HG03064 (cell line): Measurements from ENCODE around the gene IMP4.
A peak's percentile ranks its signal among the peaks of the same experiment; 100 is the strongest.

Experiments used
- ATAC-seq: cut with Tn5 transposase; IDR thresholded peaks from one replicate; pipeline ENCODE4 v1.9.1; 2021; ENCODE audit warnings: low read depth; ENCODE audit not compliant: unreplicated experiment

The IMP4 gene

DNA sequence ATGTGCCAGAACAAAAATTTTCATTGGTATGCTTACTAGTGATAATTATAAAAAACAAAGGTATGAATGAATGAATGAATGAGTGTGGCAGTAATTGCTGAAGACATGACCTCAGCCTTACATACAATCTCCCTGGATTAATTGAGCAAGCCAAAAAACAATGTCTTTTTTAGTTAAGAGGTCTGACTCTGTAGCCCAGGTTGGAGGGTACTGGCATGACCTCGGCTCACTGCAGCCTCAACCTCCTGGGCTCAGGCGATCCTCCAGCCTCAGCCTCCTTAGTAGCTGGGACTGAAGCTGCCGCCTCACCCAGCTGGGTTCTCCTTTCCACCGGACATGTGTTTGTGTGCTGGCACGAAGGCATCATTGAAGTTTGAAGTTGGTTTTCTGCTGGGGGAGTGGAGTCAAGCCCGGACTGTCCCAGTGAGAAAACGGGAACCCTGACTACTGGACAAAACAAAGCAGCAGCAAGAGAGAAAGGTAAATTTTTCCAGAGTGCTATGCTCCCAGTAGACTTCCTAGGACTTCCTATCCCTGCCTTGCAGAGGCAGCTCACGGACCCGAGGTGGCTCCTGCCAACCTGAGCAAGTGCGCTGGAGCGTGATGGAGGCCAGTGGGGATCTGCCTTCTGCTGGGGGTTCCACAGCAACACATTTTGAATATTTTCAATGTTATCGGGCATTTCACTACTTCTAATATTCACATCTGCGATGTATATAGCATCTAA lies 6.4 kb upstream of the IMP4 start:
- ATAC-seq: no peak

- ATAC-seq: no peak
These were observed 5.6 kb upstream of the IMP4 start for GRCh38 chr2:130336877-130337734.

DNA sequence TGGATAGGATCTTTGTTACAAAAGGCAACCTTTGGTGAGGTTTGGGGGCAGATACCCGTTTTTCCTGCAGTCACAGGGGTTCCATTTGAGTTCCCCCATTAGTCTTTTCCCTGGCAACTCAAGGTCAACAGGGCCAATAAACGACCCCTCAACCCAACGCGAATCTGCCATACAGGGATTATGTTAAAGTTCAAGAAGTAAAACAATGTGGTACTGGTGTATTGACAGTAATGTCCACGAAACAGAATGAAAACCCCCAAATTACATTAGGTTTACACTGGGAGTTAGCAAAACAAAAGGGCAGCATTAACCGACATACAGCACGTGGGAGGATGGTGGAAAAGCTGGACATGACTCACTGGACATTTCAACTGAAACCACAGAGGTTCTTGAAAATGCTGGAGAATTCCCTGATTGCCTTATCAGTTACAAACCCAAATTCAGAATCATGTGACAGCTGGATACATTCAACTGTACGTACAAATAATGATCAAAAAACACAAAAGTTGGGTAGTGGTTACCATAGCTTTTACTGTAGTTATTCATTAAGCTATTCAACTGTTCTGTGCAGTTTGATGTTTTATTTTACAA lies 4.9 kb upstream of the IMP4 start:
- ATAC-seq: no peak

GRCh38 chr2:130338793-130339345 lies 3.8 kb upstream of the IMP4 start:
- ATAC-seq: no peak

DNA sequence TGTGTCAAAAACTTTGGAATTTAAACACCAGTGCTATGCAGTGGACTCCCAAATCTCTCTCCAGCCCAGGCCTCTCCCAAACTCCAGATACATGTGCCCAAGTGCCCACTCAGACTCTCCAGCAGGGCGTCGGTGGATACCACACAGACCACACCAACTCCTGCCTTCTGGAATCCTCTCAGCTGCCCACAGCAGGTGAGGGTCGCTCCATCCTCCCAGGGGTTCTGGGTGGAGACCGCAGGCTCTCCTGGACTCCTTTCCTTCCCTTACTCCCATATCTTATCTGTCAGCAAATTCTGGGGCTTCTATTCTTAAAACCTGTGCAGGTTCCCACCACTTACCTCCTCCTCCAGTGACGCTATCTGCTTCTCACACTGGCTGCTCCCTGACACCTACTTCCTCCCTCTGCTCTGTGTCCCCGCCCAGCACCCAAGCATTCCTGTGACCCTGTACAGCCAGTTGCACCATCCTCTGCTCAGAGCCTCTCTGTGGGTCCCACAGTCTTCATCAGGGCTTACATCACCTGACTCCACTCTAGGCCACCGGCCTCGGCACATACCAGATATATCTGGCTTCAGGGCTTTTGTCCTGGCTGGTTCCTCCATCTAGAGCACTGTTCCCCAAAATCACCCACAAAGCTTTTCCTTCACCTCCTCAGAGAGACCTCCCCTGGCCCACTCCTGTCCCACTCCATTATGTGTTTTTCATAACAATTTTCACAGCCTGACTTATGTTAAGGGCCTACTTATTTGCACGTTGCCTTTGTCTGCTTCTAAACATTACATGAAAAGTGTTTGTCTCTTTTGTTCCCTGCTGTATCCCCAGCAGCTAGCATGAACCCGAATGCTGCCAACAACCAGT lies 2.6 kb upstream of the IMP4 start:
- no peak for ATAC-seq

- peak; percentile 2 for ATAC-seq
These were observed 1.1 kb upstream of the IMP4 start for GRCh38 chr2:130341562-130342019.

DNA sequence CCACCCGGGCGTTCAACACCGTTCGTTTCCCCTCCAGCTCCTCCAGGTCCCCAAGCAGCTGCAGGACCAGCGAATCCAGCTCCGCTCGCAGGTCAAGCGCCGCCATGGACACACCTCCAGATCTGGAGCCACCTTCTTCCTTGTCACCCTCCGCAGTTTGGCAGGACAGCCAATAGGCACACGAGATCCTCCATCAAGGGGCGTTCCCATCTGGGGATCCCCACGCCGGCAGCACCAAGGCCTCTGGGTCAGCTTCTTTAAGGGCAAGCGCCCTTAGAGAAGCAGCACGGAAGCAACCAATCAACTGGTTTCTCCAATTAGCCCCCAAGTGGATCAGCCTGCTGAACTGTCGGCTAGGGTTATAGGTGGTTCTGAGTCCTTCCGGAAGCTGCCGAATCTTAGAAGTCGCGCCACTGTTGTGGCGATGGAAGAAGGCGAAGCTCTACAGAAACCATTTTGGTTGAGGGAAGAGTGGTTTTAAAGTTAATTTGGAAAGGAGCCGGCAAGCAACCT lies 621 bp upstream of the IMP4 start:
- ATAC-seq: peak; percentile 78

- no peak for ATAC-seq
These were observed 1.9 kb downstream of the IMP4 start for GRCh38 chr2:130344578-130344977.

DNA sequence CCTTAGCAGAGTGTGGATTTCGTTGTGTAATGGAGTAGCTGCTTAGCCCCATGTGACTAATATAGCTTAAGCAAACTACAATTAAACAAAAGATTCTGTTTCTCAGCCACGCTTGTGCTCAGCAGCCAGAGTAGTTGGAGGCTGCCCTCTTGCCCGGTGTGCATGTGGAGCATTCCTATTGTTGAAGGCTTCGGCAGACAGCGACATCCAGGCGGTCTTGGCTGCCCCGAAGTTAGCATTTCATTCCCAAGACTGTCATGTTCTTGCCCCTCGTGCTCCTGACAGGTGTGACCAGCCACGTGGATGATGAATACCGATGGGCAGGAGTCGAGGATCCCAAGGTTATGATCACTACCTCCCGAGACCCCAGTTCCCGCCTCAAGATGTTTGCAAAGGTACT lies 2.4 kb downstream of the IMP4 start:
- ATAC-seq: no peak

GRCh38 chr2:130345611-130346010 lies 2.9 kb downstream of the IMP4 start:
- no peak for ATAC-seq

DNA sequence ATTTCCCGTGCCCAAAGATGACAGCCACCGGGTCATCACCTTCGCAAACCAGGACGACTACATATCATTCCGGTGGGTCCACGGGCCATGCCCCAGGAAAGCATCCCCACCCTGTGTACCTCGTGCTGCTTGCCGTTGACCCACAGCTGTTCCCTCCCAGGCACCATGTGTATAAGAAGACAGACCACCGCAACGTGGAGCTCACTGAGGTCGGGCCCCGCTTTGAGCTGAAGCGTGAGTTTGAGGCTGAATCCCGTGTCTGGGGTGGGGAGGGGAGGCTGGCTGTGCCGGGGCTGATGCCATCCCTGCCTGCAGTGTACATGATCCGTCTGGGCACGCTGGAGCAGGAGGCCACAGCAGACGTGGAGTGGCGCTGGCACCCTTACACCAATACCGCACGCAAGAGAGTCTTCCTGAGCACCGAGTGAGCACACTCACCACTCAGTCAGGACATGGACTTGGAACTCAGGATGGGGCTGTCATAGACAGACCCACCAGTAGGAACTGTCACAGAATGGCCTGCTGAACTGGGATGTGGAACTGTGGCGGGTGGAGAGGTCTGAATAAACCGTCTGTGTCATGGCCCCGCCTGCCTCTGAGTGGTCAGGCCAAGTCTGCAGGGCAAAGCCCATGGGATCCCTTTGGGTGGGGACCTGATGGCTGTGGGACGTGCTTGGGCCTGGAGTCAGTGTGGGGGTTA lies 3.5 kb downstream of the IMP4 start:
- no peak for ATAC-seq

DNA sequence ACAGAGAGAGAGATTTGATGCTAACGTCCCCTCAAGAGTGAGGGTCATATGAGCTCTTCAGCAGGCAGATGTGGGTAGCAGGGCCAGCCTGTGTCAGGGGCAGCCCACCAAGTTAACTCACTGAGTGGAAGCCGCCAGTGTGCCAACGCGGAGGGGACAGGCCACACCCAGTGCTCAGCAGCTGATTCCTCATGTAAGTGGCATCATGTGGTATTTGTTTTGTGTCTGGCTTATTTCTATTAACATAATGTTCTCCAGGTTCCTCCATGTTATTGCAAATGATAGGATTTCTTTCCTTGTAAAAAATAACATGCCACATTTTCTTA lies 4.0 kb downstream of the IMP4 start:
- ATAC-seq: no peak

- ATAC-seq: no peak
These were observed 4.7 kb downstream of the IMP4 start for GRCh38 chr2:130347220-130347925.

GRCh38 chr2:130349174-130349573 lies 6.5 kb downstream of the IMP4 start:
- no peak for ATAC-seq

- no peak for ATAC-seq
These were observed 9.0 kb downstream of the IMP4 start for GRCh38 chr2:130351711-130352110.

DNA sequence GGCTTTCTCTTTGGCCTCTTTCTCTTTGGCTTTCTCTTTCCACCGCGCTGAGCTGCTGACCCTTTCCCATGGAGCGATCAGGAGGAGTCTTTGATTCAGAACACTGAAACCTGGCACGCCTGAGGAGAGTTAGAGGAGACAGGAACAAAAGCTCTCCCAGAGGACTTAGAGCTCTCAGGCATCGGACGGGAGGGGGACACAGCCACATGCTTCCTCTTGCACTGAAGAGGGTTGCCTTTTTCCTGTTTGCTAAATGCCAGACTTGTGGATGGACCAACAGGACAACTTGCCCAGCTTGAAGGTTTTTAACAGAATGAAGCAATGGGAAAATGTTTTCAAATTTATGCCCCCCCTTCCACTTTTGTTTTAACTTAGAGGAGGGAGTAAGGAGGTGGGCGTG lies 9.5 kb downstream of the IMP4 start:
- no peak for ATAC-seq

- ATAC-seq: no peak
These were observed 10.8 kb downstream of the IMP4 start for GRCh38 chr2:130353291-130354138.

- no peak for ATAC-seq
These were observed 11.4 kb downstream of the IMP4 start for GRCh38 chr2:130354139-130354428.
